Activated gamma-delta T cell (primary cell): ENCODE results near the gene SPG7.

Experiments used
- DNase-seq: peaks from one replicate; lab custom pipeline; 2025; lab: John Stamatoyannopoulos, UW

Gene SPG7

GRCh38 chr16:89517128-89517527 is 8.9 kb downstream of the SPG7 start:
- DNase-seq: no peak

- no peak for DNase-seq
Observed at GRCh38 chr16:89519881-89520280, 11.7 kb downstream of the SPG7 start.

GRCh38 chr16:89522287-89522686 is 14.1 kb downstream of the SPG7 start:
- DNase-seq: no peak

DNA sequence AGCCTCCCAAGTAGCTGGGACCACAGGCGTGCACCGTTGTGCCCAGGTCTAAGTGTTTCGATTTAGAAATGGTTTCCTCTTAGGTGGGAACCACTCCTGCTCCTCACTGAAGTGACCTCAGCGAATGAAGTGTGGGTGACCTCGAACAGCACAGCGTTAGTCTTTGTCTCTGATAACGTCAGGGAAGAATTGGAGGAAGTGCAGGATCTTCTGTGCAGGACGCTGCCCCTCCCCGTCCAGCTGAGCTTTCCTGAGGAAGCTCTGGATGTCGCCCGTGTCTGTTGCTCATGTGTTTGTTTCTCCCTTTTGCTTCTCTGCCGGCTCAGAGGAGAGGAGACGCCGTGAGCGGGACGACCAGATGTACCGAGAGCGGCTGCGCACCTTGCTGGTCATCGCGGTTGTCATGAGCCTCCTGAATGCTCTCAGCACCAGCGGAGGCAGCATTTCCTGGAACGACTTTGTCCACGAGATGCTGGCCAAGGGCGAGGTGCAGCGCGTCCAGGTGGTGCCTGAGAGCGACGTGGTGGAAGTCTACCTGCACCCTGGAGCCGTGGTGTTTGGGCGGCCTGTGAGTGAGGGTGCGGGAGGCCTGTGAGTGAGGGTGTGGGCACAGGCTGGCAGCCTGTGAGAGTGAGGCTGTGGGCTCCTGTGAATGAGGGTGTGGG is 15.6 kb downstream of the SPG7 start:
- DNase-seq: no peak

GRCh38 chr16:89525146-89525913 is 17.1 kb downstream of the SPG7 start:
- DNase-seq: no peak

DNA sequence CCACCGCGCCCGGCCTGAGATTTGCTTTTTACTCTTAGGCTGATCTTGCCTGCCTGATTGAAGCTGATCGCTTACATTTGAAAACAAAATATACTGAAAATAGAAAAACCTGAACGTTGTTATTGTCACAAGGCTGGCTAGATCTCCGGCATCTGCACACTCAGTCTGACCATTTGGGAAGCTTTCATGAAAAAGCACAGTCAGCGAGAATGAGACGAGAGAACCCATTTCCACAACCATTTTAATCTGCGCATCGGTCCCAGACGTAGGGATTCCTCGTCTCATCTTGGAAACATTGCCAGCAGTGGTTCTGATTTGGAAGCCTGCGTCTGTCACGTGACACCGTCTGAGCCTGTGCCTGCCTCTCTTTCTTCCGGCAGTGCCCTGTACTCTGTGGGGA is 20.9 kb downstream of the SPG7 start:
- DNase-seq: no peak

- no peak for DNase-seq
Observed at GRCh38 chr16:89530401-89531381, 22.5 kb downstream of the SPG7 start.

DNA sequence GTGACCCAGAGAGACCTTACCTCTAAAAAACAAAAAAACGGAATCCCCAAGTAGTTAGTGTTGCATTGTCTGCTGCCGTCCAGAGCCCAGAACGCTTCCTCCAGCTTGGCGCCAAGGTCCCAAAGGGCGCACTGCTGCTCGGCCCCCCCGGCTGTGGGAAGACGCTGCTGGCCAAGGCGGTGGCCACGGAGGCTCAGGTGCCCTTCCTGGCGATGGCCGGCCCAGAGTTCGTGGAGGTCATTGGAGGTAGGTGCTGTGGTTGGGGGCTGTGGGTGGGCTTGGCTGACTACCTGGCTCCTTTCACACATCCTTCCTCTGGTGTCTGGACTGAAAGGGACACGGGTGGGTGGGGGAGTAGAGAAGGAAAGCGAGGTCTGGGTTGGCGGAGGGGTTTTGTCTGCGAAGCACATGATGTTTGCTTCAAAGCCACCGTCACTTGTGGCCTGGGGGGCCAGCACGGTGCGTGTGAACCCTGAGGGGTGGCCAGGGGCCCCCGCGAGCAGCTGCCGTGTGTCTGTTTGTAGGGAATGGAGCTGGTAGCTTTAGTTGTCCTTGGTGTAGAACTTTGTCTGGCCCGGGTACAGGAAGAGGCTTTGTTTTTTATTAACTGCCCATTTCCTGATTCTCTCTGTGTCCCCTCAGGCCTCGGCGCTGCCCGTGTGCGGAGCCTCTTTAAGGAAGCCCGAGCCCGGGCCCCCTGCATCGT is 23.8 kb downstream of the SPG7 start:
- DNase-seq: no peak

GRCh38 chr16:89534252-89534756 is 26.1 kb downstream of the SPG7 start:
- no peak for DNase-seq

GRCh38 chr16:89536371-89536770 is 28.2 kb downstream of the SPG7 start:
- no peak for DNase-seq

- no peak for DNase-seq
Observed at GRCh38 chr16:89536886-89537548, 28.8 kb downstream of the SPG7 start.

DNA sequence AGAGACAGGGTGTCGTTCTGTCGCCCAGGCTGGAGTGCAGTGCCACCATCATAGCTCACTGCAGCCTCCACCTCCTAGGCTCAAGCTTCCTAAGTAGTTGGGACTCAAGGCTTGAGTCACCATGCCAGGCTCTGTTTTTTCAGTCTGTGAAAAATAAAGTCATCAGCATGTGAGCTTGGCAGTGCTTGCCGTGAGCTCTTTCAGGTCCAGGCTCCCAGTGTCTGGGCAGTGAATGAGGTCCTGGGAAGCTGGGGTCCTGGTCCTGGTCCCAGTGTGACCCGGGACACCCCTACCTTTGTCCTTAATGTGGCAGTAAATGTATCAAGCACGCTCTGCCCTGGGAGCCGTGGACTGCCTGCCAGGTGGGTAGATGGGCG is 29.3 kb downstream of the SPG7 start:
- DNase-seq: no peak

GRCh38 chr16:89538286-89538685 is 30.1 kb downstream of the SPG7 start:
- no peak for DNase-seq

- DNase-seq: no peak
Observed at GRCh38 chr16:89540557-89540956, 32.4 kb downstream of the SPG7 start.

- DNase-seq: no peak
Observed at GRCh38 chr16:89541792-89542191, 33.6 kb downstream of the SPG7 start.

DNA sequence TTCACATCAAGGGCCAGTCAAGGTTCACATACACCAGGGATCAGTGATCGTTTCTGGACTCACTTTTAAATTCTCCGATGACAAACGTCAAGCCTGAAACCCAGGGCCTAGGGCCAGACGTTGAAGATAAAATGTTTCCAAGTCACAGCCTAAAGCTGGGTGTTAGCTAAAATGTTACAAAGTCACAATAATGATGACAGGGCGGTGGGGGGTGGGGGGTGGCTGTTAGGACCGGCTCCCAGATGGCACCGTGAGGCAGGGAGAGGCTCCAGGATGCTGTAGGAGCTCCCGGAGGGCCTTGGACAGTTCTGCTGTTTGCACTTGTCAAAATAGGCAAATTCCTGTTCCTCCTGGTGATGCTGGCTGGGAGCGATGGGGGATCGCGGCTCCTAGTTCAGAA is 35.9 kb downstream of the SPG7 start:
- no peak for DNase-seq

DNA sequence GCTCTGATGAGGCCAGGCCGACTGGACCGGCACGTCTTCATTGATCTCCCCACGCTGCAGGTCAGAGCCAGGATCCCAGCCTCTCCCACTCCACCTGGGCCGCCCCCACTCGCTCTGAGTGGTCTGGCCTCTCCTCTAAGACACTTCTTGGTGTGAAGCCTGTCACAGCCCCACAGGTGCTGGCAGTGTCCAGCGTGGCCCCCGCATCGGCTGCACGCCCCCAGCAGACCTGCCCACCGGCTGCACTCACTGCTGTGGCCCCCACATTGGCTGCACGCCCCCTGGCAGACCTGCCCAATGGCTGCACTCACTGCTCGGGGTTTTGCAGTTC is 36.5 kb downstream of the SPG7 start:
- no peak for DNase-seq

DNA sequence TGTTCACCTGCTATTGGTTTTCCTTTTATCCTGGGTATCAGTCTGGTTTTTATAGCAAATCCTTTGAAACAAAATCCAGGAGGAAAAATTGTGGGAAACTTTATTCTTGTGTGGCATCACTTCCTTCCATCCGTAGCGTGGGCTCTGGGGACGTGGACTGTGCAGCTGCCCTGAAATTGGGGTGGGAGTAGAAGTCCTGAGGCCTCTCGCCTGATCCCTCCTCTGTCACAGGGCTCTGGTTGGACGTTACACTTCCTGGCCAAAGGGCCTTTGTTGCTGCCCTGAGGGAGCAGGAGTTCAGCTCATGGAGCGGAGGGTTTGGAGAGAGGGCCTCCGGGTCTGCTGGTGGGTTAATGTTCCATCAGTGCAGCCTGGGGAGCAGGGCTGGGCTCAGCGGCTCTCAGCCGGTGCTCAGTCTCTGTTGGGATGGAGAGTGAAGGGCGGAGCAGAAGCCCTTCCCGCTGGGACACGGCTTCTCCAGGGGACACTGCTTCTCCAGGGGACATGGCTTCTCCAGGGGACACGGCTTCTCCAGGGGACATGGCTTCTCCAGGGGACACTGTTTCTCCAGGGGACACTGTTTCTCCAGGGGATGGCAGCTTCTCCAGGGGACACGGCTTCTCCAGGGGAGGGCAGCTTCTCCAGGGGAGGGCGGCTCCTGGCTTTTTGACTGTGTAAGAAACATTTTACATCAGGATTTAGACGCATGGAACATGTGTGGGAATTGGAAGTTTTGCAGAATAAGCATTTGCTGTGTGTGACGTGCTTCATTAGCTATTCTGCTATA is 37.0 kb downstream of the SPG7 start:
- DNase-seq: no peak

GRCh38 chr16:89545831-89546574 is 37.8 kb downstream of the SPG7 start:
- DNase-seq: no peak

DNA sequence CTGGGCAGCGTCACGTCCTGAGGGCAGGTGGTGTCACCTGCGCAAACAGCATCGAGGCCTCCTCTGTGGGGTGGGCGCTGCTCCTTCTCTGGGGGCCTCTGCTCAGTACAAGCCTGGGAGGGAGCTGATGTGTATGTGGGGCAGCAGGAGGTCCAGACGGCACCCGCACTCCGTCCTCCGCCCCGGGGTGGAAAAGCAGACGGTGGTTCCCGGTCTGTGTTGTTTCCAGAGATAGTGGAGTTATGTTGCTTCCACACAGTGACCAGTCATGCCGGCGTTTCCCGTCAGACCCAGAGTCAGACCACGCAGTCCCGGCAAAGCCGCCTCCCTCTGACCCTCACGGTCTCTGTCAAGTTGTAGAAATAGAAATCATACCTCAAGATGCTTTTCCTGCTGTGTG is 38.6 kb downstream of the SPG7 start:
- DNase-seq: no peak
